CD4-positive, alpha-beta memory T cell (primary cell): ENCODE measurements around the gene AGXT. TPM values are rescaled to one million over a fixed set of nuclear protein-coding genes. Genes with fewer than 3 reads are reported as not detected.

ENCODE experiments used
- CTCF ChIA-PET: fragments of 350-600 bp; sonication (Branson Sonifier 250); formaldehyde crosslinking; loops from one replicate; lab custom pipeline; 2021; ENCODE audit warnings: inconsistent platforms; ENCODE audit not compliant: partially characterized antibody; lab: Charles Lee
- POLR2A ChIA-PET: fragments of 350-600 bp; sonication (Branson Sonifier 250); formaldehyde crosslinking; loops from one replicate; lab custom pipeline; 2021; ENCODE audit not compliant: partially characterized antibody; lab: Charles Lee
- DNase-seq, 5 donors: peaks; one replicate each; pipeline versions ENCODE4 v3.0.0 to v3.0.0-alpha.2; 2020 to 2022; ENCODE audit warnings: mixed read lengths in 1 of 5
- H3K27ac ChIP-seq: one replicate; pipeline ENCODE4 v1.7.0; 2013; ENCODE audit warnings: low read depth, low read length
- H3K27me3 ChIP-seq: 2 replicates; pipeline ENCODE4 v1.7.0; 2013; ENCODE audit warnings: mild to moderate bottlenecking, low read length, moderate library complexity; ENCODE audit not compliant: insufficient read depth
- H3K36me3 ChIP-seq: 2 replicates; pipeline ENCODE4 v1.7.0; 2013; ENCODE audit warnings: mild to moderate bottlenecking, low read length, moderate library complexity; ENCODE audit not compliant: insufficient read depth
- H3K4me1 ChIP-seq: 2 replicates; pipeline ENCODE4 v1.7.0; 2013; ENCODE audit warnings: mild to moderate bottlenecking, low read length, moderate library complexity; ENCODE audit not compliant: insufficient read depth
- H3K4me3 ChIP-seq, 2 donors: one replicate each; pipeline ENCODE4 v1.7.0; 2013; ENCODE audit warnings: low read length in 2 of 2, mild to moderate bottlenecking in 1 of 2
- H3K9me3 ChIP-seq, 2 donors: one replicate each; pipeline ENCODE4 v1.7.0; 2013; ENCODE audit warnings: low read length in 2 of 2, control low read depth in 1 of 2; ENCODE audit not compliant: control insufficient read depth in 1 of 2
- H3K27ac Mint-ChIP-seq, 7 donors: one replicate each; pipeline ENCODE4 v1.8.0; 2020 to 2021; ENCODE audit warnings: mixed read lengths in 7 of 7, mild to moderate bottlenecking in 6 of 7, inconsistent platforms in 3 of 7, moderate library complexity in 3 of 7
- H3K27me3 Mint-ChIP-seq, 2 donors: one replicate each; pipeline ENCODE4 v1.8.0; 2020 to 2021; ENCODE audit warnings: mixed read lengths in 2 of 2
- H3K36me3 Mint-ChIP-seq, 2 donors: one replicate each; pipeline ENCODE4 v1.8.0; 2020 to 2021; ENCODE audit warnings: mixed read lengths in 2 of 2, inconsistent platforms in 1 of 2, mild to moderate bottlenecking in 1 of 2
- H3K4me1 Mint-ChIP-seq, 4 donors: one replicate each; pipeline ENCODE4 v1.8.0; 2020 to 2021; ENCODE audit warnings: mixed read lengths in 4 of 4, mild to moderate bottlenecking in 1 of 4
- H3K4me3 Mint-ChIP-seq, 8 donors: one replicate each; pipeline ENCODE4 v1.8.0; 2020 to 2021; ENCODE audit warnings: mixed read lengths in 8 of 8, mild to moderate bottlenecking in 7 of 8, moderate library complexity in 6 of 8, inconsistent platforms in 3 of 8
- H3K9me3 Mint-ChIP-seq, 8 donors: one replicate each; pipeline ENCODE4 v1.8.0; 2020 to 2021; ENCODE audit warnings: mixed read lengths in 8 of 8, mild to moderate bottlenecking in 5 of 8, inconsistent platforms in 3 of 8, moderate library complexity in 1 of 8
- intact Hi-C: fragments of 100-400 bp; cut with micrococcal nuclease; formaldehyde crosslinking; loops from one replicate; pipeline ENCODE4 v1.15.1; 2023
- polyA plus RNA-seq, 2 donors: library from polyadenylated mRNA; unstranded; fragments of 300-500 nt; fragmentation: Illumina TruSeq; gene quantifications; one replicate each; pipeline ENCODE4 v1.2.3, GENCODE V29; 2021
- total RNA-seq, 2 experiments: library from RNA; stranded (reverse); gene quantifications; one replicate each; pipeline ENCODE4 v1.2.3, GENCODE V29; 2021

Gene AGXT
- total and polyA plus RNA-seq, 4 experiments from 2014 or later = not detected

DNA sequence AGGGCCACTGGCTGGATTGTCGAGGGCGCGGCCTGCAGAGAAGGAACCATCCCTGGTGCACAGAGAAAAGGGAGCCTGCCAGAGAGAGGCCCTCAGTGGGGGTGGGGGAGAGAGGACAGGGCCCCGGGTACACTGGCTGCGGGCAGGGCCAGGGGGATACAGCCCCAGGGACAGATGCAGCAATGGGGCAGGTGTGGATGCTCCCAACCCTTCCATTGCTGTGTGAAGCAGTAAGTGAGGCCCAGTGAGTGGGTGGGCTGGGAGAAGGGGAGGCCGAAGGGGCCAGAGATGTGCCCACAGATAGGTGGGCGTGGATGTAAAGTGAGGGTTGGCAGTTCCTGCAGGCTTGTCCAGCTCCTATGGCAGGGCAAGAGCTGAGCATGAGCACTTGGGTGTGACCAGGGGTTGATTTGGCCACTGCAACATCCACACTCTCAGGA lies 7.4 kb downstream of the AGXT start:
- Histone ChIP-seq H3K27me3 (no peaks in the 10 kb centered on the region), H3K4me1 (no peaks in the 10 kb centered on the region), H3K27ac (no peak overlapping the region), H3K9me3 (no peaks in the 10 kb centered on the region), H3K4me3 (no peak overlapping the region), H3K36me3 (no peaks in the 10 kb centered on the region)
- no peak overlapping the region for H3K27ac Mint-ChIP-seq
- H3K36me3 Mint-ChIP-seq = no peaks in the 10 kb centered on the region
- H3K4me3 Mint-ChIP-seq = no peak overlapping the region
- DNase-seq = peak in 1 of 5 donors; percentile 9
- H3K4me1 Mint-ChIP-seq = no peaks in the 10 kb centered on the region
- H3K9me3 Mint-ChIP-seq = no peaks in the 10 kb centered on the region
- ChIA-PET POLR2A (no interaction called here), CTCF (interaction anchor here (1.3 kb wide), 1 partner anchor 15 kb away, joined by 3 read pairs; no protein-coding TSS in a partner anchor)
- intact Hi-C loops = no loop called here
- peaks cover 0 to 2% of the 10 kb centered on the region in 2 donors for H3K27me3 Mint-ChIP-seq

GRCh38 chr2:240876475-240877251 lies 8.0 kb downstream of the AGXT start:
- DNase-seq = peak in 1 of 5 donors; percentile 10
- no peak overlapping the region for H3K27ac Mint-ChIP-seq
- POLR2A ChIA-PET = no interaction called here
- H3K4me3 ChIP-seq = no peak overlapping the region
- no peaks in the 10 kb centered on the region for H3K9me3 Mint-ChIP-seq
- no peaks in the 10 kb centered on the region for H3K36me3 ChIP-seq
- CTCF ChIA-PET = interaction anchor here (1.3 kb wide), 1 partner anchor 16 kb away, joined by 3 read pairs; no protein-coding TSS in a partner anchor
- intact Hi-C loops = no loop called here
- no peaks in the 10 kb centered on the region for H3K9me3 ChIP-seq
- no peaks in the 10 kb centered on the region for H3K4me1 Mint-ChIP-seq
- no peaks in the 10 kb centered on the region for H3K4me1 ChIP-seq
- H3K27ac ChIP-seq = no peak overlapping the region
- no peak overlapping the region for H3K4me3 Mint-ChIP-seq
- H3K36me3 Mint-ChIP-seq = no peaks in the 10 kb centered on the region
- no peaks in the 10 kb centered on the region for H3K27me3 ChIP-seq
- peaks cover 0 to under 1% of the 10 kb centered on the region in 2 donors for H3K27me3 Mint-ChIP-seq

DNA sequence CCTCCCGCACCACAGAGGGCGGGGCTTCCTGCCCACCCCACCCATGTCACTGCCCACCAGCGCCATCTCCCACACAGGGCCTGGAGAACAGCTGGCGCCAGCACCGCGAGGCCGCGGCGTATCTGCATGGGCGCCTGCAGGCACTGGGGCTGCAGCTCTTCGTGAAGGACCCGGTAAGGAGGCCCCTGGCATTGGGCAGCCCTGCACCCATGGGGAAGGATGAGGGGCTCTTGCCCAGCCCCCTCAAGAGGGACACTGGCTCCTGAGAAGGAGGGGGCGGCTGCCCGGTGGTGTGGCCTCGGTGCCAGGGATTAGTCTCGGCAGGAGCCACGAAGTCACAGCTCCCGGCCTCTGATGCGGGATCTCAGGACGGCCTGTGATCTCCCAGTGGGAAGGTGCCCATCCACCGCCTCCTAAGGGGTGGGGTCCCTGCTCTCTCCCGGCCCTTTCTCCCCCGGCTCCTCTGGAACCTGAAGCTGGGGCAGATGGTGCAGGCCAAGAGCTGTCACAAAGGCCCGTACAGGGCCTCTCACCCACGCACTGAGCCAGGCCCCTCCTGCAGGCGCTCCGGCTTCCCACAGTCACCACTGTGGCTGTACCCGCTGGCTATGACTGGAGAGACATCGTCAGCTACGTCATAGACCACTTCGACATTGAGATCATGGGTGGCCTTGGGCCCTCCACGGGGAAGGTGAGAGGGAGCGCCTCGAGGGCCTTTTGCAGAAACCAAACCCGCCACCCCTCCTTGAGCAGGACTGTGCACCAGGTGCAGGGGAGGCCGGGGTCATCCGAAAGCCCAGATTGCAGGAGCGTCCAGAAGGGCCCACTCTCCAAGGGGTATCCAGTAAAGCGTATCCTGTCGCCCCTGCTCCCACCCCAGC lies 9.1 kb downstream of the AGXT start:
- Mint-ChIP-seq H3K4me1 (no peaks in the 10 kb centered on the region), H3K4me3 (no peak overlapping the region), H3K27me3 (no peaks in the 10 kb centered on the region), H3K27ac (no peak overlapping the region), H3K9me3 (no peaks in the 10 kb centered on the region), H3K36me3 (no peaks in the 10 kb centered on the region)
- ChIA-PET CTCF (interaction anchor here (1.3 kb wide), 1 partner anchor 17 kb away, joined by 3 read pairs; no protein-coding TSS in a partner anchor), POLR2A (no interaction called here)
- peak in 1 of 5 donors; percentile 23 for DNase-seq
- Histone ChIP-seq H3K27ac (no peak overlapping the region), H3K4me1 (no peaks in the 10 kb centered on the region), H3K9me3 (no peaks in the 10 kb centered on the region), H3K36me3 (no peaks in the 10 kb centered on the region), H3K4me3 (no peak overlapping the region), H3K27me3 (no peaks in the 10 kb centered on the region)
- intact Hi-C loops = no loop called here

GRCh38 chr2:240878341-240878936 lies 9.8 kb downstream of the AGXT start:
- H3K27me3 Mint-ChIP-seq = no peaks in the 10 kb centered on the region
- ChIA-PET POLR2A (no interaction called here), CTCF (no interaction called here)
- Histone ChIP-seq H3K4me1 (no peaks in the 10 kb centered on the region), H3K4me3 (no peak overlapping the region), H3K27ac (no peak overlapping the region), H3K36me3 (no peaks in the 10 kb centered on the region), H3K27me3 (no peaks in the 10 kb centered on the region), H3K9me3 (no peaks in the 10 kb centered on the region)
- peak in 1 of 5 donors; percentile 22 for DNase-seq
- no peaks in the 10 kb centered on the region for H3K9me3 Mint-ChIP-seq
- no peaks in the 10 kb centered on the region for H3K4me1 Mint-ChIP-seq
- intact Hi-C loops = no loop called here
- H3K4me3 Mint-ChIP-seq = no peak overlapping the region
- no peaks in the 10 kb centered on the region for H3K36me3 Mint-ChIP-seq
- H3K27ac Mint-ChIP-seq = no peak overlapping the region

DNA sequence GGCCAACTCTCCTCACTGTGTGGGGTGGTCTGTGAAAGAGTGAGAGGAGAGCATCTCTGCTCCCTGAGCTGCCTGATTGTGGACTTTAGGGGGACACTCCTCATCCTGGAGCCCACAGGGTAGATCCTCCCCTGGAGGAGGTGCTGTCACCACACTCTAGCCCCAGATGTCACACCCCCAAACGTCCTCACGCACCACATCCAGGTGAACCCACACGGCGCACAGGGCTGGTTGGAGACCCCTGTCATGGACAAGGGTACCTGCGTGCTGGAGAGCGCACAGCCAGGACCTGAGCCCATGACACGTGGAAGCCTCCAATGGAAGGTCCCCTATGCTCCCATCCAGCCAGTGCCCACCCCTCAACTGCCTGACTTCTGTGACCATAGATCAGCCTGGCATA lies 10.5 kb downstream of the AGXT start:
- ChIA-PET POLR2A (no interaction called here), CTCF (no interaction called here)
- no peaks in the 10 kb centered on the region for H3K36me3 Mint-ChIP-seq
- no peaks in the 10 kb centered on the region for H3K36me3 ChIP-seq
- H3K4me1 ChIP-seq = no peaks in the 10 kb centered on the region
- H3K9me3 Mint-ChIP-seq = no peaks in the 10 kb centered on the region
- no peaks in the 10 kb centered on the region for H3K27me3 ChIP-seq
- no peak overlapping the region for H3K4me3 ChIP-seq
- peak overlapping the region in 1 of 7 donors; percentile 31 for H3K27ac Mint-ChIP-seq
- no peaks in the 10 kb centered on the region for H3K4me1 Mint-ChIP-seq
- H3K9me3 ChIP-seq = no peaks in the 10 kb centered on the region
- H3K27ac ChIP-seq = no peak overlapping the region
- intact Hi-C loops = no loop called here
- no peaks in the 10 kb centered on the region for H3K27me3 Mint-ChIP-seq
- DNase-seq = no peak
- H3K4me3 Mint-ChIP-seq = no peak overlapping the region

DNA sequence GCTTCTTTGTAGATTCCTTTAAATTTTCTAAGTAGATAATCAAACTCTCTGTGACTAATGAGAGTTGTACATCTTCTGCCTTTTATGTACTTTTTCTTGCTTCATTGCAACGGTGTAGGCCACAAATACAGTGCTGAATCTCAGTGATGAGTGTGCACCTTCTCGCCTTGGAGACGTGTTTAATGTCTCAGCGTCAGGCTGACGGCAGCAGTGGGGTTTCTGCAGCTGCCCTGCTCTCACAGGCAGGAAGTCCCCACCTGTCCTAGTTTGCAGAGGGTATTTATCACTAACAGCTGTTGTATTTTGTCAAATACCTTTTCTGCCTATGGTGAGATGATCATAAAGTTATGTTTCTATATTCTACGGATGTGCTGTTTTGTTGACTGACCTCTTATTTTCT lies 13.3 kb downstream of the AGXT start:
- Mint-ChIP-seq H3K27ac (peak overlapping the region in 2 of 7 donors; percentile 5 to 65), H3K27me3 (no peaks in the 10 kb centered on the region), H3K4me1 (no peaks in the 10 kb centered on the region), H3K36me3 (no peaks in the 10 kb centered on the region), H3K9me3 (peaks cover 0 to 2% (median 0%) of the 10 kb centered on the region in 8 donors), H3K4me3 (no peak overlapping the region)
- ChIA-PET CTCF (no interaction called here), POLR2A (no interaction called here)
- Histone ChIP-seq H3K4me3 (no peak overlapping the region), H3K4me1 (no peaks in the 10 kb centered on the region), H3K9me3 (no peaks in the 10 kb centered on the region), H3K27me3 (no peaks in the 10 kb centered on the region), H3K36me3 (no peaks in the 10 kb centered on the region), H3K27ac (no peak overlapping the region)
- DNase-seq = no peak
- intact Hi-C loops = no loop called here

DNA sequence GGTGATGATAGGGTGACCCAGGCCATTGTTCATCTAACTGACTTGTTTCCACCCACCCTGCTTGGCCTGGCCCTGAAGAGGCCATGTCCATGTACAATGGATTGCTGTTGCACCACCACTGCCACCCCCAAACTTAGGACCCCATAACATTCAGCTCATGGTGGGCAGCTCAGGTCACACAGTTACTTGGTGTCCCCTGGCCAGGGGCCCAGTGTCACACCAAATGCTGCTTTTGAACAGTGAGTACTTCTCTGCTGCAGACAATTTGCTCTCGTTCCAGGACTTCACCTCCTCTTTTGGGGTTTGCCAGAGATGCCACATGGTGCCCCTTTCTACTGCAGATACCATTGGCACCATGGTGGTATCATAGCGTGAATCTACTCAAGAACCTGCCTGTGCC lies 15.6 kb downstream of the AGXT start:
- intact Hi-C loops = no loop called here
- CTCF ChIA-PET = no interaction called here

More for the DNA sequence above, 15.6 kb downstream of the AGXT start:
- DNase-seq = no peak
- no peaks in the 10 kb centered on the region for H3K4me1 ChIP-seq
- H3K36me3 Mint-ChIP-seq = no peaks in the 10 kb centered on the region
- H3K9me3 ChIP-seq = no peaks in the 10 kb centered on the region
- no peaks in the 10 kb centered on the region for H3K27me3 ChIP-seq
- POLR2A ChIA-PET = no interaction called here
- no peak overlapping the region for H3K27ac Mint-ChIP-seq
- H3K4me3 Mint-ChIP-seq = no peak overlapping the region
- H3K4me1 Mint-ChIP-seq = no peaks in the 10 kb centered on the region
- H3K27ac ChIP-seq = no peak overlapping the region
- no peaks in the 10 kb centered on the region for H3K36me3 ChIP-seq
- no peaks in the 10 kb centered on the region for H3K27me3 Mint-ChIP-seq
- H3K9me3 Mint-ChIP-seq = peaks cover 0 to 2% (median 0%) of the 10 kb centered on the region in 8 donors
- no peak overlapping the region for H3K4me3 ChIP-seq
